Measurements from ENCODE around the gene PIEZO2. TPM values are rescaled to one million over a fixed set of nuclear protein-coding genes. Genes with fewer than 3 reads are reported as not detected.

The PIEZO2 gene
- total and polyA plus RNA-seq, 8 donors, result 0.38 to 11.1 (median 3.0) TPM

DNA sequence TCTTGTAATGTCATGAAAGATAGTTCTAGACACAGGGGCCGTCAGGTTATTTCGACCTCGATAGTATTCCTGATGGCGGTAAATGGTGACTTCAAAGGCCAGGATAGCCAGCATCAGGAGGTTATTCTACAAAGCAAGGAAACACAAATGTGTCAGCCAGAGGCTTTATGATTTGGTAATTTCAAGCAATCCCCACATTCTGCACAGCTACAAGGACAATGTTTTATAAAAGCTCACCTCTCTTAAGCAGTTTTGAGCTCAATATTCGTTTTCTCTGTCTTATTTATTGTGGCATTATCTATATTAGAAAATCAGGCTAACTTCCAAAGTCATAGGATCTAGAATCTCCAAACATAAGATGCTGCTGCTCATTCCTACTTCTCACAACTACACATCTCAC is 388.4 kb downstream of the PIEZO2 start:
- intact Hi-C loops (cut with DNase I), result loop anchor here in 1 of 3 donors (10.0 kb wide), 1 partner anchor 394 kb away; no protein-coding TSS in a partner anchor
- DNase-seq (no peak), FAIRE-seq (no peak), ATAC-seq (no peak)
- Histone ChIP-seq H3K36me3 (no peaks in the 10 kb centered on the region), H3K4me3 (no peak overlapping the region), H3K4me1 (no peaks in the 10 kb centered on the region), H3K27ac (no peak overlapping the region), H3K27me3 (no peaks in the 10 kb centered on the region), H3K9me3 (no peaks in the 10 kb centered on the region)
- TF ChIP-seq, protein P1, sequence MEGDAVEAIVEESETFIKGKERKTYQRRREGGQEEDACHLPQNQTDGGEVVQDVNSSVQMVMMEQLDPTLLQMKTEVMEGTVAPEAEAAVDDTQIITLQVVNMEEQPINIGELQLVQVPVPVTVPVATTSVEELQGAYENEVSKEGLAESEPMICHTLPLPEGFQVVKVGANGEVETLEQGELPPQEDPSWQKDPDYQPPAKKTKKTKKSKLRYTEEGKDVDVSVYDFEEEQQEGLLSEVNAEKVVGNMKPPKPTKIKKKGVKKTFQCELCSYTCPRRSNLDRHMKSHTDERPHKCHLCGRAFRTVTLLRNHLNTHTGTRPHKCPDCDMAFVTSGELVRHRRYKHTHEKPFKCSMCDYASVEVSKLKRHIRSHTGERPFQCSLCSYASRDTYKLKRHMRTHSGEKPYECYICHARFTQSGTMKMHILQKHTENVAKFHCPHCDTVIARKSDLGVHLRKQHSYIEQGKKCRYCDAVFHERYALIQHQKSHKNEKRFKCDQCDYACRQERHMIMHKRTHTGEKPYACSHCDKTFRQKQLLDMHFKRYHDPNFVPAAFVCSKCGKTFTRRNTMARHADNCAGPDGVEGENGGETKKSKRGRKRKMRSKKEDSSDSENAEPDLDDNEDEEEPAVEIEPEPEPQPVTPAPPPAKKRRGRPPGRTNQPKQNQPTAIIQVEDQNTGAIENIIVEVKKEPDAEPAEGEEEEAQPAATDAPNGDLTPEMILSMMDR (IDR thresholded peaks at IDR 0.05), result no peak
- WGBS, 2 donors, result 76% methylated on average over 5 of the region's 5 CpGs

DNA sequence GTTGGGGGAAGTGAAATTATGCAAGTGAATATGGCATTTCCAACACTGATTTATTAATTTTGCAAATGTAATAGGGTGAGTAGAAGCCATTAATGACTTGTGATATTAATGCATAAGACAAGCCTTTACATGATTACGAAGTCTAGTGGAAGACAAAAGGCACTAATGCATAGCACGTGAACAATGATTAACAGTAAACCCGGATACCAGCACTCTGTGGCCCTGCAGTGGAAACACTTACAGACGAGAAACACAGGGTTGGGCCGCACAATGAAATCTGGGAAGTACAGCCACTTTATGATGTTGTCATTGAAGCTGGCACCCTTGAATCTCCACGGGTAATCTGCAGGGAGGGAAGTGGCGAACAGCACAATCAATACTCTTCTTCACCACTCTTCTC is 390.1 kb downstream of the PIEZO2 start:
- no peak for DNase-seq
- TF ChIP-seq, protein P1 (IDR thresholded peaks at IDR 0.05), result no peak
- 48 to 54% methylated on average over 7 of the region's 7 CpGs for WGBS, 2 donors
- H3K27me3 ChIP-seq, result no peaks in the 10 kb centered on the region
- intact Hi-C loops (cut with DNase I), result no loop called here
- H3K4me1 ChIP-seq, result no peaks in the 10 kb centered on the region
- no peak overlapping the region for H3K27ac ChIP-seq
- no peaks in the 10 kb centered on the region for H3K36me3 ChIP-seq
- FAIRE-seq, result no peak
- H3K9me3 ChIP-seq, result no peaks in the 10 kb centered on the region
- no peak for ATAC-seq
- H3K4me3 ChIP-seq, result no peak overlapping the region

DNA sequence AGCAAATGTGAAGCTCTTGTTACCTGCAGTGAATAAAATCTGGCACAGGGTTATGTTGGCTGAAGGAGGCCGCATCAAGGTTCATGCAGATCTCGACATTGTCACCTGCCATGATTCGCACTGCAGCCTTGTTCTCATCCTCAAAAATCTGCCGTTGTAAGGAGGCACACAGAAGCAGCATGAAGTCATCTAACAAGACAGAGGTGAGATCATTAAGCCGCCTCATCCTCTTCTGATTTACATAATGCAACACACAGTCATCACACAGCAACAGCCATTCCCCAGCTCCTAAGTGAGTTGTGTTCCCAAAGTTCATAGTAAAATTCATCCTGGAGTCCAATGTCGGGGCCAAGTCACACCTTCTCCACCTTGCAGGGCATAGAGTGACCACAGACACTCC is 391.4 kb downstream of the PIEZO2 start:
- 66 to 73% methylated on average over 6 of the region's 6 CpGs for WGBS, 2 donors
- no peaks in the 10 kb centered on the region for H3K4me1 ChIP-seq
- H3K27me3 ChIP-seq, result no peaks in the 10 kb centered on the region
- H3K4me3 ChIP-seq, result no peak overlapping the region
- H3K36me3 ChIP-seq, result no peaks in the 10 kb centered on the region
- H3K27ac ChIP-seq, result no peak overlapping the region
- FAIRE-seq (no peak), DNase-seq (no peak), ATAC-seq (no peak)
- intact Hi-C loops (cut with DNase I), result no loop called here
- TF ChIP-seq, protein P1 (IDR thresholded peaks at IDR 0.05), result no peak
- no peaks in the 10 kb centered on the region for H3K9me3 ChIP-seq

DNA sequence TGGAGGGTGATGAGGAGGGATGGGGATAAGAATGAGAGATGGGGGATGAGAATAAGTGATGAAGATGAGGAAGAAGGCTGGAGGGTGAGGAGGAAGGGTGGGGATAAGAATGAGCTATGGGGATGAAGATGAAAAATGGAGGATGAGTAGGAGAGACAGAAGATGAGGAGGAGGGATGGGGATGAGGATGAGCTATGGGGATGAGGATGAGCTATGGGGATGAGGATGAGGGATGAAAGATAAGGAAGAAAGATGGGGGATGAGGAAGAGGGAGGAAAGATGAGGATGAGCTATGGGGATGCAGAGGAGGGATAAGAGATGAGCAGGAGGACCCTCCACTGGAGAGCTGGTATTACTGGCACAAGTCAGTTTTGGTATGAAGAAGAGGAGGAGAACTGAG is 392.0 kb downstream of the PIEZO2 start:
- no peaks in the 10 kb centered on the region for H3K36me3 ChIP-seq
- H3K4me3 ChIP-seq, result no peak overlapping the region
- H3K4me1 ChIP-seq, result no peaks in the 10 kb centered on the region
- ATAC-seq (no peak), DNase-seq (no peak), FAIRE-seq (no peak)
- TF ChIP-seq, protein P1 (IDR thresholded peaks at IDR 0.05), result no peak
- H3K27ac ChIP-seq, result no peak overlapping the region
- H3K9me3 ChIP-seq, result no peaks in the 10 kb centered on the region
- H3K27me3 ChIP-seq, result no peaks in the 10 kb centered on the region
- intact Hi-C loops (cut with DNase I), result no loop called here

DNA sequence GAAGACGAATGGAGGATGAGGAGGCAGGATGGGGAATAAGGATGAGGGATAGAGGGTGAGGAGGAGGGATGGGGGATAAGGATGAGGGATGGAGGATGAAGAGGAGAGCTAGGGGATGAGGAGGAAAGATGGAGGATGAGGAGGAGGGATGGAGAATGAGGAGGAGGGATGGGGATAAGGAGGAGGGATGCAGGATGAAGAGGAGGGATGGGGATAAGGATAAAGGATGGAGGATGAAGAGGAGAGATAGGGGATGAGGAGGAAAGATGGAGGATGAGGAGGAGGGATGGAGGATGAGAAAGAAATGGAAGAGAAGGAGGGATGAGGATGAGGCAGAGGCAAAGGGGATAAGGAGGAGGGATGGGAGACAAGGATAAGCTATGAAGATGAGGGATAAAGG is 393.5 kb downstream of the PIEZO2 start:
- Histone ChIP-seq H3K9me3 (no peaks in the 10 kb centered on the region), H3K36me3 (no peaks in the 10 kb centered on the region), H3K27me3 (no peaks in the 10 kb centered on the region), H3K4me3 (no peak overlapping the region), H3K4me1 (no peaks in the 10 kb centered on the region), H3K27ac (no peak overlapping the region)
- DNase-seq, result no peak
- ATAC-seq, result no peak
- intact Hi-C loops (cut with DNase I), result no loop called here
- TF ChIP-seq, protein P1 (IDR thresholded peaks at IDR 0.05), result no peak
- FAIRE-seq, result no peak
- WGBS, 2 donors, result 20 to 37% methylated on average over 1 of the region's 1 CpG
